Left renal cortex interstitium (tissue), 4 donors: ENCODE data around the gene MYCT1. TPM values are rescaled to one million over a fixed set of nuclear protein-coding genes. Genes with fewer than 3 reads are reported as not detected.

ENCODE experiments used
- DNase-seq, 4 donors: peaks; one replicate each; pipeline ENCODE4 v3.0.0-alpha.2; 2013; ENCODE audit warnings: low read depth in 4 of 4, low spot score in 2 of 4, missing footprints in 1 of 4
- polyA plus RNA-seq, 4 donors: library from polyadenylated mRNA; unstranded; fragments of 120-200 nt; gene quantifications; one replicate each; pipeline ENCODE4 v1.2.1, GENCODE V29; 2013; ENCODE audit not compliant: insufficient read length in 4 of 4

The MYCT1 gene
- polyA plus RNA-seq, 4 donors = 12.5 to 21.8 (median 16.0) TPM

- DNase-seq = no peak
These were observed 23.3 kb downstream of the MYCT1 start for GRCh38 chr6:152720974-152721373.

GRCh38 chr6:152721956-152722355, 24.3 kb downstream of the MYCT1 start:
- DNase-seq = no peak

DNA sequence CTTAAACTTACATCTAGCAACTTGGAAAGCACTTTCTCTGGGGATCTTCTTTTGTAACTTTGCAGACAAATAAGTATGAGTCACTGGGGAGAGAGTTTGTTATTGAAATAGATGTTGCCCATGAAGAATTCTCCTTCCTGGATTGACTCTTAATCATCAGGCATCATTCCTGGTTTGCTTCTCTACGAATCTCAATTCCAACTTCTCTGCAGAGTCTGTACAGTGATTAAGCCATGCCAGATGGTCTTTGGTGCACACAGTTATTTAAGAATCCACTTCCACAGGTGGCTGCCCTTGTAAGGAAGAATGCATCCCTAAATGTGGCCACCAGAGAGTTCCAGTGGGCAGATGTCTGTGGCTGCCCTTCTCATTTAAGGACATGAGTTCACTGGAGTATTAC, 25.7 kb downstream of the MYCT1 start:
- DNase-seq = no peak

GRCh38 chr6:152726313-152726712, 28.6 kb downstream of the MYCT1 start:
- no peak for DNase-seq

DNA sequence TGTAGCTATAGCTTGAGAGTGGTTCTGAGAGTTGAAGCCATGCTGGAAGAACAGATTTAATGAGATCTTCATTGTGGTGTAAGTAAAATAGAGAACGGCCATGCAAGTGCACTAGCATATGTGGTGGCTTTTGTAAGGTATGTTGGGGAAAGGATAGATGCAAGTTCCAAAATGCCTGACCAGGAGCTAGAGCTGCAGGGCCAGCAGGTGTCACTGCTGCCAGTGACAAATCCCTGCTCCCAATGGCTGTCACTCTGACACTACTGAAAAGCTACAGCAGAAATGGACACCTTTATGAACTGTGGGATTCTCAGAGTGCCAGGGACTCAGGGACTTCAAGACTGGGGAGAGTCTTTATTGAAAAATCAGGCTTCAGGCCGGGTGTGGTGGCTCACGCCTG, 29.8 kb downstream of the MYCT1 start:
- no peak for DNase-seq

- DNase-seq = no peak
These were observed 36.9 kb downstream of the MYCT1 start for GRCh38 chr6:152734630-152735029.

GRCh38 chr6:152736687-152737273, 39.1 kb downstream of the MYCT1 start:
- no peak for DNase-seq

- DNase-seq = no peak
These were observed 47.9 kb downstream of the MYCT1 start for GRCh38 chr6:152745509-152746171.

- no peak for DNase-seq
These were observed 48.5 kb downstream of the MYCT1 start for GRCh38 chr6:152746172-152746553.

DNA sequence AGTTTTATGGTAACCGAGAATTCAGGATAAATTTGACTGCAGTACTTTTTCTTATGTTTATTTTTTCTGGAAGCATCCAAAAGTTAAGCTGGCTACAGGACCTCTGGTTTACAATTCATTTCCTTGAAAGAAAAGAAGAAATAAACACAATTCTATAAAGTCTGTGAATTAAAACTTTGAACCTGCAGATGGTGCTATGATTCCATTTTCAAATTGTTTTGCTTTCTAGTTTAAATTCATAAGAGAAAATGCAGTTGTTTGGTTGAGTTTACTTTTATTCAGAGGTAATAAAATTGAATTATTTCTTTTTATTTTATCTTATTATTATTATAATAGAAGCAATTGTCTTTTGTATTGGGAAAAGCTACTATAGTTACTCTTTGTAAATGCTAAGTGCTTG, 51.1 kb downstream of the MYCT1 start:
- no peak for DNase-seq

DNA sequence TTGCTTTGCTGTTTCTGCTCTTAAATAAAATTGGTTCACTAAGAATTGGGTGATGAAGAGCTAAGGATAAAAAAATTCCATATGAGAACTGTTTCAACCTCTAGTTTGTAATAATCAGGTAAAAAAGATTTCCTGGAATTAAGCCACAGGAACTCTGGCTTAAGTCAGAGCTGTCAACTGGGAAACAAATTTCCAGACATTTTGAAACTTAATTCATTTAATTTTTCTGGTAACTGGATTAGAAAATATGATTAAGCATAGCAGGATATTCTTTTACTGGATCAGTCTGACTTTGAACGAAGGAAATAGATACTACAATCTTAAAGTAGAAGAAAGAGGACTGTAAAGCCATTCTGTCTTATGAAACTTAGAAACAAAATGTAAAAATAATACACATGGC, 51.6 kb downstream of the MYCT1 start:
- DNase-seq = no peak

DNA sequence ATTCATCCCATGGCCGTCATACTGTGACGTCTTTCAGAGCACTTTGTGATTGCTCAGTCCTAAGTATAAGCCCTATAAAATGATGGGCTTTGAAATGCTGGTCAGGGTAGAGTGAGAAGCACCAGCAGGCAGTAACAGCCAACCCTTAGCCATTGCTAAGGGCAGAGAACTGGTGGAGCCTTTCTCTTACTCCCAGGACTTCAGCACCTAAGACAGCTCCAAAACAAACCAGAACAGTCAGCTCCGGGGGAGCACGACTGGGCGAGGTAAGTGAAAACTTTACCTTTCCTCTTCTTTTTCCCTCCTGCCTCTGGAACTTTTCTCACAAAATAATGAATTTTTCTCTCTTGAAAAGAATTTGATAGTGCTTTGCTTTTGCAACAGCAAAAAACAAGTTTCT, 53.0 kb downstream of the MYCT1 start, which contains the start of gene VIP:
TSS of gene VIP (plus strand) at position 104 of the 400 bp plus-strand sequence. CDS start 1,381 bp downstream, outside the sequence.
- DNase-seq = peak; percentile 3 to 27 (median 10)

DNA sequence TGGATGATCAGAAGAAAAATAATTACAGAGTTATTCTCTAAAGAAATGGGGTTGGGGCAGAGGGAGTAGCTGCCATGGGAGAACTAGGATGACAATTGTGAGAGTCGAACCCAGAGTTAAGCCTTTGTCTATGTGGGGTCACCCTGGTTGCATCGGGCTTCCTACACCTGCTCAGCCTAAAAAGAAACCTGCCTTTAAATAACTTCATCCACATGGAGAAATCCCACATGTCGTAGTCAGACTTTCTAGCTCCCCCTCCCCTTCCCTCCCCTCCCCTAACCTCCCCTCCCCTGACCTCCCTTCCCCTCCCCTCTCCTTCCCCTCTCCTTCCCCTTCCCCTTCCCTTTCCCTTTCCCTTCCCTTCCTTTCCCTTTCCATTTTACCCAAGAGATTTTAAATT, 67.6 kb downstream of the MYCT1 start:
- DNase-seq = no peak

GRCh38 chr6:152769159-152769558, 71.5 kb downstream of the MYCT1 start:
- DNase-seq = no peak

DNA sequence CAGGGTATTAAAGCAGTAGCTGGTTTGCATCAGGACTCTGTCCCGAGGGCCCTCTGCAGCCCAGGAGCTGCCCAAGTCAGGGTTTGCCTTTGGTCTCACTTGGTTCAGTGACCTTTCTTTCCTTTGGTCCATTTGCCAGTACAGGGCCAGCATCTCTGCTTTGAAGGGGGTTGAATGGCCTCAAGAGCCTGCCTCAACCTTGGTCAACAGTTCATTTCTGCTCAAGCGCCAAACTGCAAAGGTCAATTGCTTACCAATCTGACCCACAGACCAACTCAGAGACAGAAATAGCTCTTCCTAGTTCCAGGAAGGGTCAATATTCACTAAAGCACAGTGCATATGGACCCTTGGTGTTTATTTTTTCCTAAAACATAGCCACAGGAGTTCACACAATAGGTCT, 72.3 kb downstream of the MYCT1 start:
- DNase-seq = no peak

GRCh38 chr6:152771061-152771687, 73.5 kb downstream of the MYCT1 start:
- no peak for DNase-seq

Other genes with a start within 250 kb of the MYCT1 start
- gene SYNE1, start 60.5 kb upstream of the MYCT1 start, polyA plus RNA-seq = 100 to 1,000 TPM in 2 of 4 donors, 10 to 100 TPM in 2; 85.2 to 106 (median 101) TPM
- gene VIP, start 52.9 kb downstream of the MYCT1 start, polyA plus RNA-seq = 1 to 10 TPM in 2 of 4 donors, under 1 TPM in 2; 0.59 to 1.2 (median 0.88) TPM